Muscle layer of duodenum (tissue), 2 donors: ENCODE data around the gene XRCC3.

Source experiments
- H3K27ac ChIP-seq: one replicate; pipeline ENCODE4 v1.7.0; 2013; ENCODE audit warnings: mild to moderate bottlenecking, low read length
- H3K27me3 ChIP-seq: one replicate; pipeline ENCODE4 v1.7.0; 2013; ENCODE audit warnings: low read depth, mild to moderate bottlenecking, control low read depth, low read length
- H3K36me3 ChIP-seq, 2 donors: one replicate each; pipeline ENCODE4 v1.7.0; 2013; ENCODE audit warnings: low read length in 2 of 2, control low read depth in 1 of 2, mild to moderate bottlenecking in 1 of 2; ENCODE audit not compliant: insufficient read depth in 2 of 2, control insufficient read depth in 1 of 2
- H3K4me1 ChIP-seq, 2 donors: one replicate each; pipeline ENCODE4 v1.7.0; 2013; ENCODE audit warnings: low read length in 2 of 2, mild to moderate bottlenecking in 2 of 2, control low read depth in 1 of 2, moderate library complexity in 1 of 2; ENCODE audit not compliant: insufficient read depth in 2 of 2, control insufficient read depth in 1 of 2
- H3K4me3 ChIP-seq, 2 donors: one replicate each; pipeline ENCODE4 v1.7.0; 2013; ENCODE audit warnings: low read length in 2 of 2, low read depth in 1 of 2, mild to moderate bottlenecking in 1 of 2
- H3K9me3 ChIP-seq, 2 donors: one replicate each; pipeline ENCODE4 v1.7.0; 2013; ENCODE audit warnings: low read length in 2 of 2, control low read depth in 1 of 2, mild to moderate bottlenecking in 1 of 2; ENCODE audit not compliant: control insufficient read depth in 1 of 2
- donor health status: healthy.

The XRCC3 gene

GRCh38 chr14:103710771-103711377 lies 4.4 kb downstream of the XRCC3 start:
- Histone ChIP-seq H3K9me3 (no peaks in the 10 kb centered on the region), H3K27me3 (no peaks in the 10 kb centered on the region), H3K4me1 (peaks cover 4 to 27% of the 10 kb centered on the region in 2 donors), H3K27ac (no peak overlapping the region), H3K4me3 (no peak overlapping the region), H3K36me3 (peaks cover 0 to 14% of the 10 kb centered on the region in 2 donors)

- Histone ChIP-seq H3K4me1 (peaks cover 4 to 24% of the 10 kb centered on the region in 2 donors), H3K4me3 (no peak overlapping the region), H3K27me3 (no peaks in the 10 kb centered on the region), H3K27ac (no peak overlapping the region), H3K9me3 (no peaks in the 10 kb centered on the region), H3K36me3 (peaks cover 0 to 18% of the 10 kb centered on the region in 2 donors)
Observed at GRCh38 chr14:103709814-103710213, 5.4 kb downstream of the XRCC3 start.

GRCh38 chr14:103708750-103709187 lies 6.5 kb downstream of the XRCC3 start:
- Histone ChIP-seq H3K9me3 (no peaks in the 10 kb centered on the region), H3K4me1 (peaks cover 4 to 19% of the 10 kb centered on the region in 2 donors), H3K36me3 (peaks cover 0 to 21% of the 10 kb centered on the region in 2 donors), H3K4me3 (no peak overlapping the region), H3K27ac (no peak overlapping the region), H3K27me3 (no peaks in the 10 kb centered on the region)

GRCh38 chr14:103707329-103708263 lies 7.7 kb downstream of the XRCC3 start:
- no peaks in the 10 kb centered on the region for H3K9me3 ChIP-seq
- no peak overlapping the region for H3K4me3 ChIP-seq
- H3K36me3 ChIP-seq, result peaks cover 3 to 33% of the 10 kb centered on the region in 2 donors
- H3K27ac ChIP-seq, result no peak overlapping the region
- peaks cover 4 to 18% of the 10 kb centered on the region in 2 donors for H3K4me1 ChIP-seq
- no peaks in the 10 kb centered on the region for H3K27me3 ChIP-seq

- Histone ChIP-seq H3K4me1 (peaks cover 4 to 11% of the 10 kb centered on the region in 2 donors), H3K27ac (no peak overlapping the region), H3K36me3 (peaks cover 3 to 41% of the 10 kb centered on the region in 2 donors), H3K27me3 (no peaks in the 10 kb centered on the region), H3K9me3 (no peaks in the 10 kb centered on the region), H3K4me3 (no peak overlapping the region)
Observed at GRCh38 chr14:103706551-103707328, 8.5 kb downstream of the XRCC3 start.

- Histone ChIP-seq H3K9me3 (no peaks in the 10 kb centered on the region), H3K4me1 (peaks cover 0 to 8% of the 10 kb centered on the region in 2 donors), H3K27me3 (no peaks in the 10 kb centered on the region), H3K36me3 (peaks cover 3 to 48% of the 10 kb centered on the region in 2 donors), H3K27ac (no peak overlapping the region), H3K4me3 (no peak overlapping the region)
Observed at GRCh38 chr14:103705504-103706284, 9.6 kb downstream of the XRCC3 start.

GRCh38 chr14:103705118-103705503 lies 10.1 kb downstream of the XRCC3 start:
- Histone ChIP-seq H3K4me3 (no peak overlapping the region), H3K36me3 (peaks cover 3 to 48% of the 10 kb centered on the region in 2 donors), H3K27ac (no peak overlapping the region), H3K9me3 (no peaks in the 10 kb centered on the region), H3K4me1 (peaks cover 0 to 14% of the 10 kb centered on the region in 2 donors), H3K27me3 (no peaks in the 10 kb centered on the region)

- Histone ChIP-seq H3K9me3 (no peaks in the 10 kb centered on the region), H3K27me3 (no peaks in the 10 kb centered on the region), H3K27ac (no peak overlapping the region), H3K4me1 (peaks cover 0 to 15% of the 10 kb centered on the region in 2 donors), H3K36me3 (peaks cover 4 to 48% of the 10 kb centered on the region in 2 donors), H3K4me3 (no peak overlapping the region)
Observed at GRCh38 chr14:103704708-103705107, 10.5 kb downstream of the XRCC3 start.

GRCh38 chr14:103703433-103704385 lies 11.5 kb downstream of the XRCC3 start:
- H3K9me3 ChIP-seq, result no peaks in the 10 kb centered on the region
- H3K27ac ChIP-seq, result no peak overlapping the region
- no peaks in the 10 kb centered on the region for H3K27me3 ChIP-seq
- peaks cover 11 to 57% of the 10 kb centered on the region in 2 donors for H3K36me3 ChIP-seq
- H3K4me3 ChIP-seq, result no peak overlapping the region
- H3K4me1 ChIP-seq, result peaks cover 0 to 18% of the 10 kb centered on the region in 2 donors
